ENCODE results near the gene ZNF366.

DNA sequence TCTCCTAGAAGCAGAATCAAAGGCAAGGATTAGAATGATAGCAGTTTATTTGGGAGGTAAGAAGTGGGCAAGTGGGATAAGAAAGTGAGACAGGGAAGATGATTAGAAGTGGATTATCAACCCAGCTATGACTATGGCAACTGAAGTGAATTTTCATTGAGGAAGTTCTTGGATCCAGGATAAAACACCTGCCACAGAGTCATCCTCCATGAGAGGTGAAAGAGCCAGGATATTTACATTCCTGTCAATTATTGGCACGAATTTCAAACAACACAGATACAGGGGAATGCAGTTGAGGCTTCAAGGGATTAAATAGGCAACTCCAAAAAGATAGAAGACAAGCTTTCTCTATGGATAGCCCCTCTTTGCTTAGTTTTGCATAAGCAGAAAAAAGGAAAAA is 31.8 kb upstream of the ZNF366 start:
- TF ChIP-seq POLR2A (IDR thresholded peaks at IDR 0.05; ENCODE audit: low read depth, low read length) (no peak), TAF1 (IDR thresholded peaks at IDR 0.05; ENCODE audit: low read depth, low read length) (no peak), PAX5 (IDR thresholded peaks at IDR 0.05; ENCODE audit: insufficient read depth, low read length, severe bottlenecking) (no peak), POLR2AphosphoS5 (IDR thresholded peaks at IDR 0.05; ENCODE audit: low read depth, low read length) (no peak), SPI1 (IDR thresholded peaks at IDR 0.05; ENCODE audit: low read depth, low read length) (no peak), POU2F2 (IDR thresholded peaks at IDR 0.05; ENCODE audit: low read depth, low read length) (no peak)
